HG03064 (cell line): ENCODE results near the gene SYTL3.
"Not testable (repeated sequence)": the region's sequence is repeated elsewhere in the genome, so short reads cannot be mapped to it uniquely, and the experiment has no call there.

Experiments used
- ATAC-seq: cut with Tn5 transposase; IDR thresholded peaks from one replicate; pipeline ENCODE4 v1.9.1; 2021; ENCODE audit warnings: low read depth; ENCODE audit not compliant: unreplicated experiment

Gene SYTL3

DNA sequence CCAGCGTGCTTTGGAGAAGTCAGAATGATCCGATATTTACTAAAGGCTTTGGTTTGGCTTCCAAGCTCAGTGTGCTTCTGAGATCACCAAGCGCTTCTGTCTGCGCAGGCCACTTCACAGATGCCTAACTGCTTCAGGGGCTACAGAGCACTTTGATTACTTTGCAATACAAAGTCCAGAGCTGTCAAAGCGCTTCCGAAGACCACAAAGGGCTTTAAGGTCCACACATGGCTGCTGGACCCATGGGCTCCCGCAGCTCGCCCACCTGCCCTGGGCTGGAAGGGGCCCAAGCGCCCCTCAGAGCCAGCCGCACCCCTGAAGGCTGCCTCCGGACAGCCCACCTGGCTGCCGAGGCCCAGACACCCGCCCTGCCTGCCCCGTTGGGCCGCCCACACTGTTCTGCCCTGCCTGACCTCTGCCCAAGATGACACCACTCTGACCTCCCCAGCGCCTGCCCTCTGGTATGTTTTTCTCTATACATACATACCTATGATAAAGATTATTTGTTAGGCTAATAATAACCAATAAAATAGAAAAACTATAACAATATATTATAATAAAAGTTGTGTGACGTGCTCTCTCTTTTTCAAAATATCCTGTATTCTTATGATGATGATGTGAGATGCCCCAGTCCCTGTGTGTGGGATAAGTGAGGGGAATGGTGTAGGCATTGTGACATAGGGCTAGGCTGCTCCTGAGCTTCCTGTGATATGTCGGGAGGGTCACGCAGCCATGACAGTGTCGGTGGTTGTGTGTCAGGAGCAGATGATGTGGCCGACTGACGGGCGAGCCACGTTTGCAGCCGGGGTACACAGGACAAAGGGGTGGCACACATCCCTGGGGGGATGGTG lies 27.9 kb upstream of the SYTL3 start:
- no peak for ATAC-seq

- ATAC-seq: no peak
These were observed 27.2 kb upstream of the SYTL3 start for GRCh38 chr6:158622545-158623190.

- ATAC-seq: no peak
These were observed 24.9 kb upstream of the SYTL3 start for GRCh38 chr6:158624684-158625682.

DNA sequence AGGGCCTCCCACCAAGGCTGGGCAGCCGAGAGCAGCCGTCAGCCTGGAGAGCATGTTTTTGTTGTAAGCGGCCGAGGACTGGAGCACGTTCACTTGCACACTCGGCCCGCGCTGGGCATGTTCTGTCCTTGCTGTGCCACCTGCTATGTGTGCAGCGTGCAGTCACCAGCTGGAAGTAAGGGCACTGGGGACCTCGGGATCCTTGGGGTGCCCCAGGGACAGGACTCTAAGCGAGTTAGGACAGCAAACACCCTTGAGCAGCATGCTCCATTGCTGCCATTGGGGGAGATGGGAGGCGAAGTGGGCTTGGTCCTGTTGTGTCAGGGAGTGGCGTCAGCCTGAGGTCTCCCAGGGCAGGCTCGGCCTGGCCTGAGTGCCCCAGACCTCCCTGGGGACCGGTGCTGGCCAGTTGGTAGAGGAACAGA lies 24.0 kb upstream of the SYTL3 start:
- no peak for ATAC-seq

DNA sequence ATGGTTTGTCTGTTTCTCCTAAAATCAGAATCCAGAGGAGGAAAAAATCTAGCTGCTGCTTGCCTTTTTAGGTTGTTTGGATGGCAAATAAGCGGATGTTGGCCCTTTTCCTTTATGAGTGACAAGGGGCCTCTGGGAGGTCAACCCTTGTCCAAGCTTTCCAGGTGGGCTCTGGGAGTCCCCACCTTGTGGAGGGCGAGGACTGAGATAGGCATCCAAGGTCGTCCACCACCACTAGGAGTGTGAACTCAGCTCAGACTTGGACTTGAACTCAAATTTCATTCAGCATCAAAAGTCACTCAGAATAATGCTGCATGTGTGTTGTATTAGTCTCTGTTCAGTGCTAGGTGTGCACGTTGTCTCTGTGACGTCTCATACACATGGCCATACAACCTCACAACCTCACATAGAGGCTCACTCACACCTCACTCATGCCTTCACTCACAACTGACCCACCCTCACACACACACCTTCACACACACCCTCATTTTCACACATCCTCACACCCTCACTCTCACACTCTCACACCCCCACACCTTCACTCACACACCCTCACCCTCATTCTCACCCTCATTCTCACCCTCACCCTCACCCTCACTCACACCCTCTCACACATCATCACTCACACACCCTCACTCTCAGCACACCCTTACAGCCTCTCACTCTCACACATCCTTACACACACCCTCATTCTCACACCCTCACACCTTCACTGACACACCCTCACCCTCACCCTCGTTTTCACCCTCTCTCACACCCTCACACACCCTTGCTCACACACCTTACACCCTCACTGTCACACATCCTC lies 23.3 kb upstream of the SYTL3 start:
- no peak for ATAC-seq

- ATAC-seq: no peak
These were observed 22.5 kb upstream of the SYTL3 start for GRCh38 chr6:158627168-158627939.

DNA sequence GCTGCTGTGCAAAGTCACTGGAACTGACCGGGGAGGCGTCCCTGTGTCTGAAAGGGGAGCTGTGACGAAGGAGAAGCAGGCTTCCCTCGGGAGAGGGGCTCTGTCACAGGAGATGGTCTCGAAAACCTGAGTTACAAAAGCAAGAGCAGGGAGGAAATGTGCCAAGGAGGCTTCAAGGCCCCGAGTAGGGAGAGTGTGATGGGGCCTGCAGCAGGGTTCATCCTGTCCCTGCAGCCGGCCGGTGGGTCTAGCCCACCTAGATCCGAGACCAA lies 22.0 kb upstream of the SYTL3 start:
- ATAC-seq: no peak

- no peak for ATAC-seq
These were observed 21.3 kb upstream of the SYTL3 start for GRCh38 chr6:158628542-158628941.

- ATAC-seq: no peak
These were observed 20.3 kb upstream of the SYTL3 start for GRCh38 chr6:158629367-158630221.

- no peak for ATAC-seq
These were observed 18.8 kb upstream of the SYTL3 start for GRCh38 chr6:158630938-158631616.

DNA sequence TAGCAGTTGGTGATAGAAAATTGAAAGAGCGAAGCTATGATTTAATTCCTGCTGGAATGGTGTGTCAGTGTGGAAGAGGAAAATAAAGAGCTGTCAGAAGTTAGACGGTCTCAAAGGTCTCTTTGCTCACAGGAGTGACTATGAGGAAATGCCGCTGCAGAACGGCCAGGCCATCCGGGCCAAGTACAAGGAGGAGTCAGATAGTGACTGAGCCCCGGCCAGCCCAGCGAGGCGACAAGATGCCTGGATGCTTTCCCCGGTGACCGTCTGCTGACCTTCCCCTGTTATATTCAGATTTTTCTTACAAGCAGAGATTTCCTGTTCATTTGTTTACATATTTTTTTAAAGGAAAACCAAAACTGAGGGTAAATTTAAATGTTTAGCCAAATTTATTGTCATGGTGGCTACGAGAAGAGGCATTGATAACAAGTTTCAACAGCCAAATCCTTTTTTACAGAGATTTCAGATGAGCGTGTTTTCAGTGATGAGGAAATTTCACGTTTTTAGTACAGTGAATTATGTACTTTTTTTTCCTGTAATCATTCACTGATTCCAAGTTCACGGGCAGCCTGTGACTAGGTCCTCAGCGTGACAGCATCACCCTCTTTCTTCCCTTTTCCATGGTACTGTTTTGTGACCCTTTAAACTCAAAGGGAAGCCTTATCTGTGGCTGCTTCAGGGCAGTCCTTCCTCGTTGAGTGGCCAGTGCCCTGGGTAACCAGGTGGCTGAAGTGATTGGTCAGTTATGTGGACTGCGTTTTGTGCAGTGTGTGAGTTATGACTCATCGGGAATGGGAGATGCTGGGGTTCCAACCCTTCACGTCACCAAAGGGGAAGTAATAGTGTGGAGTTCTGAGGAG lies 17.9 kb upstream of the SYTL3 start:
- ATAC-seq: no peak

GRCh38 chr6:158632538-158633119 lies 17.2 kb upstream of the SYTL3 start:
- ATAC-seq: not testable (repeated sequence)

- ATAC-seq: no peak
These were observed 16.7 kb upstream of the SYTL3 start for GRCh38 chr6:158633127-158633526.

DNA sequence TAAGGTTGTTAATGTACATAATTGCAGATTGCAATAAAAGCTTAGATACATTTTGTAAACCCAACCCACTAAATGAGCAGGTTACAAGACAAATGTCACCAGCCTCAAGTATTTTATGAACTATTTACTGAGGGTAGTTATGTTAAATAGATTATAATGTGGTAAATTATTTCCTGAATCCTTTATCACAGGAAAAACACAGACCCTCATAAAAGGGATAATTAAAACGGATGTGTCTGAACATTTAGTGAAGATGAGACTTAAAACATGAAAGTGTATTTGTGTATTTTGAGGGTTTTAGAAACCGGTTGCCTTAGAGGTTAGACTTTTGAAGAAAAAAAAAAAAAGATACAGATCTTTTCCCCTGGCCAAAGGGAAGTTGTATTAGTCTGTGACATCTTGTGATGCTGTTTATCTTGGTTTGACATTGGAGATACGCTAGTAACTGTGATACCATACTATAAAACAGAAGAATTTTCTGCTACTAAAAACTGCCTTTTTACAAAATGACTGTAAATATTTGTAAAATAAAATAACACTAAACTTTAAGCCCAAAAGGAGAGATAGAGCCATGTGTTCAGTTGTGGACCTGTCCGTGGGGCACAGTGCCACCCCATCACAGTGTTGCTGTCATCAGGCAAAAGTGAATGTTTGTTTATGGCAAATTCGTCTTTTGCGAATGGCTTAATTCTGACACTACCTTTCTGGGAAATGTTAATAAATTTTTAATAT lies 15.0 kb upstream of the SYTL3 start:
- no peak for ATAC-seq

- ATAC-seq: no peak
These were observed 14.3 kb upstream of the SYTL3 start for GRCh38 chr6:158635427-158636073.

DNA sequence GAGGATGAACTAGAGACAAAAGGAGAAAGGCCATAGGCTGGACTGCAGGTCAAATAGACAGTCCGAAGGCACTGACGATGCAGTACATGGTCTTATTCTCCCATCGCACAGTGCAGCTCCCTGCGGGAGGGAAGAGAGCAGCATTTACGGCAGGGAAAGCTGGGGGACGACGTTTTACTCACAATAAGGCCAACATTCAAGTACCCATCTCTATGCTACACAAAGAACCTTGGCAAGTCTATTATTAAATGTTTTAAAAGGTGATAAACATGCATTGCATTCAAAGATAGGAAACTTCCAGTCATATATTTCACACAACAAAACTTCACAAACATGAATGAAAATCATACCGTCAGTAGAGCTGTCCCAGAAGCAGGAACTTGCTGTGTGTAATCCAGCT lies 13.1 kb upstream of the SYTL3 start:
- ATAC-seq: no peak
